Uterus (tissue), 2 donors: ENCODE results near the gene PLEKHM2.

Source experiments
- CTCF ChIP-seq, 4 experiments: fragments of 200-600 bp in 2 of 4; fragments of 450-650 bp in 2 of 4; sonication (generic) in 2 of 4; IDR thresholded peaks; one replicate each; pipeline ENCODE4 v1.5.1; 2016 to 2019; ENCODE audit warnings: antibody characterized with exemption in 4 of 4, mild to moderate bottlenecking in 2 of 4, moderate library complexity in 1 of 4
- POLR2A ChIP-seq, 2 donors: fragments of 450-650 bp; IDR thresholded peaks; one replicate each; pipeline ENCODE4 v1.6.1; 2016; ENCODE audit warnings: antibody characterized with exemption in 2 of 2, mild to moderate bottlenecking in 1 of 2, moderate library complexity in 1 of 2

- TF ChIP-seq CTCF (IDR thresholded peaks at IDR 0.05), result no peak
- TF ChIP-seq POLR2A (IDR thresholded peaks at IDR 0.05), result no peak
These were observed 53.5 kb downstream of the PLEKHM2 start for GRCh38 chr1:15737324-15738319.
